ENCODE measurements around the gene KLHL25.

Gene KLHL25

GRCh38 chr15:85777250-85778106, 17.2 kb downstream of the KLHL25 start:
- no peak for DNase-seq (ENCODE audit: low read depth in 2 of 2)

DNA sequence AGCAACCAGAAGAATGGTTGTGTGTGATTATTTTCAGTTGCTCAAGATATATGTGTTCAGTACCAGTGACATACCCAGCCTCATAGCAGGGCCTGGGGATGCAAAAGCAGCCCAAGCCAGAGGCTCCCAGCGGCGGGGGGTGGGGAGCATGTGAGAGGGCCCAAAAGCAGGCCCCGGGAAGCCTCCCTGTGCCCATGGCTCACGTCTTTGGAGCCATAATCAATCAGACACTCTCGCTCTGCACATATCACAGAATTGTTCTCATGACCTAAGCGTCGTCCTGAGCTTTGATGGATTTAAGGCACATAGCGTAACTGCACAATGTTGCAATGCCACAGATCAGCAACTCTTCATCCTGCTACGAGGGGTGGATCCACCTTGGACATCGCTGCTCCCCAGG, 20.8 kb downstream of the KLHL25 start:
- DNase-seq (ENCODE audit: low read depth in 2 of 2), result no peak

DNA sequence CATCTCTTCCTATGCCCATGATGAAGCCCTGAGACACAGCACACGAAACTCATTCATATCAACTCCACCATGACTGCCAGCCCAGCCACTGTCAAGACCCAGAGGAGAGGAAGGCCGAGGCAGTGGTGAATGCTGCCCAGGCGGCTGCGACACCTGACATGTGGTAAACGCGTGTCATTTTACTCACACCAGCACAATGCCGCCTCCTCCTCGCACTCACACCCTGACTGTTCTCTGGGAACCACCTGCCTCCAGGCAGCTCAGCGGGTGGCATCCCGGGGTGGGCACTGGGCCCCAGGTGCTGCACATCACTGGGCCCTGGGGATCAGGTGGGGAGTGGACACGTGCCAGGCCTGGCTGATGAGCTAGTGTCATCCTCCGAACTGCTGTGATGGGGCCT, 21.5 kb downstream of the KLHL25 start:
- no peak for DNase-seq (ENCODE audit: low read depth in 2 of 2)

GRCh38 chr15:85772668-85773067, 22.1 kb downstream of the KLHL25 start:
- no peak for DNase-seq (ENCODE audit: low read depth in 2 of 2)

GRCh38 chr15:85771781-85772445, 22.8 kb downstream of the KLHL25 start:
- DNase-seq (ENCODE audit: low read depth in 2 of 2), result no peak

GRCh38 chr15:85771271-85771670, 23.5 kb downstream of the KLHL25 start:
- no peak for DNase-seq (ENCODE audit: low read depth in 2 of 2)

DNA sequence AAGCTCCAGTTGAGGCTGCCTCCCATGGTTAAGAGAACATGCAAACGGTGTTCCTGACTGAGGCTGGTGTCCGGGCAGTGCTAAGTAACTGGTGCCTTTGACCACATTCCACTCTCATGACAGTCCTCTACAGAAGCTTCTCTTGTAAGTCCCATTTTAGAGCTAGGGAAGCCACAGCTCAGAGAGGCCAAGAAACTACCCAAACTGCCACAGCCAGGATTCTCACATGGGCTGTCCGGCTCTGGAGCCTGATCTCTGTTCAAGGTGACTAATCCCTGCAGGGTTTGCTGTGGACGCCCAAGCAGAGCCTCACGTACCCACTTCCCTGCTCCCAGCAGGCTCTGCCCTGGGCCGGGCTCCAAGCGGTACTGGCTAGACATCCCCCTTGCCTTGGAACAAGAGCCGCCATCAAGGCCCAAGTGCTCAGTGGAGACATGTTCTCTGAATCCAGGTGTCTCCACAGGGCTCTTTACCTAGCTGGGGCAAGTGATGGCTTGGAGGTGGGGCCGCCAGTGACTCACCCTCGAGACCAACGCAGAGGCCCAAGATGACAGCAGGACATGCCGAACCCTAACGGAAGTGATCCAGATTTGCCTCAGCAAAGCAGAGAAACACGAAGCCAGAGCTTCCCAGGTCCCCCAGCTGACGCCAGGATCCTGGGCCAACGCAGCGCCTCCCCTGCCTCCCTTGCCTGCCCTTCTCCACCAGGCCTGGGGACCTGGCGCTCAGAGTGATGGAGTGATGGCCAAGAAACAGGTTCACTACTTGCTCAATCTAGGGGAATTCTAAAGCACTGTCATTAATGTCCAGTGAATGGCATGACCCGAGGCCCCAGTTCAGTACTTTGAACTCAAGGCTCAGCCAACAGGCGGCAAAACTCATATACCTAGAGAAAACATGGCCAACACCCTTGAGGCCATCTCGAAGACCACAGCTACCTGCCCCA, 24.4 kb downstream of the KLHL25 start:
- no peak for DNase-seq (ENCODE audit: low read depth in 2 of 2)

DNA sequence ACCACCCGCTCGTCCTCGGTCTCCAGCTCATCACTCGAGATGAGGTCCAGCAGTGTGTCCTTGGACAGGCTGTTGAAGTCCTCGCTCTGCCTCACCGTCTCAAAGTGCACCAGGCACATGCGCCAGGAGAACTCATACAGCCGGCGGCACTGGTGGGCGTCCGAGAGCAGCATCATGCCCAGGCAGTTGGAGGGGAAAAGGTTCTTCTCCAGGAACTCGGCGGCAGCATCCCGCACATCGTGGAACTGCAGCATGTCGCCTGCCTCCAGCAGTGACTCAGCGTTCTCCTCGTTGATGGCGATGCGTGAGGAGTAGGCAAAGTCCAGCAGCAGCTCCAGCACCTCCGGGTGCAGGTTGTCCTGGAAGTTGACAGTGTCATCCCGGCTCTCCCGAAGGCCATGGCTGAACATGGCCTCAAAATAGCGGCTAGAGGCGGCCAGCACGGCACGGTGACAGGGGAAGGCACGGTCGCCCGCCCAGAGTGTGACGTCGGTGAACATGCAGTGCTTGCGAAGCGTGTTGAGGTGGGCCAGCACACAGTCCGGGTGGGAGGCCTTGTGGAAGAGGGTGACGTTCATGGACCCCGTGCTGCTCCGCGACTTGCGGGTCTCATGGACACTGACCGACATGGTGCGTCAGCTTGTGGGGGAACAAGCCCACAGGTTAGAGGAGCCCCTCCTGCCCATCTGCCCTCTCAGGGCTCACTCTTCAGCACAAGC, 25.4 kb downstream of the KLHL25 start:
- no peak for DNase-seq (ENCODE audit: low read depth in 2 of 2)

GRCh38 chr15:85768595-85769168, 26.0 kb downstream of the KLHL25 start:
- no peak for DNase-seq (ENCODE audit: low read depth in 2 of 2)

DNA sequence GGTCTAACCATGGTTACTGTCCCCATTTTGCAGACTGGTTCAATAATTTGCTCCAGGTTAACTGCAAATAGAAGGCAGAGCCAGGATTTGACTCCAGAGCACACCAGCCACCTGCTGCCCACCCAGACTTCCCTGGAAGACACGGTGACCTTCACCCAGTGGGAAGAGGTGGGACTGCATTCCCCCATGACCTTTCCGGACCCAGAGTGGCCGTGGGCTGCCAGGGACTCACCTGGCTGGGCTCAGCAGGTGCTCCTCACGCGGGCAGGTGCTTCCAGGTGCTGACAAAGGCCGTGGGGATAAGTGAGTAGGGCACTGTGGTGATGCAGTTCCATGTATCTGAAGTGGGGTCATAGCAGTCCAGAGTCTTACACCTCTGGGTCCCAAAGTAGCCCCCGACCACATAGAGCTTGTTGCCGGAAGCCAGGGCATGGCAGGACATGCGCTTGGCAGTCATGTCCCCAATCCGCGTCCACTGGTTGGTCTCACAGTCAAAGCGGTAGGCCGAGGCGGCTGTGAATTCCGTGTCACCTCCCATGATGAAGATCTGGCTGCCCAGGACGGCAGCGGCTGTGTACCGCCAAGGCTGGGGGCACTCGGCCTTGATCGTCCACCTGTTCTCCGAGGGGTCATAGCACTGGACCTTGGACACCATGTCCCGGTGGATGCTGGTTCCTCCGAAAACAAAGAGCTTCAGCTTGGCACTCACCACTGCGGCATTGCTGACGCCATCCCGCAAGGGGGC, 26.8 kb downstream of the KLHL25 start:
- no peak for DNase-seq (ENCODE audit: low read depth in 2 of 2)

DNA sequence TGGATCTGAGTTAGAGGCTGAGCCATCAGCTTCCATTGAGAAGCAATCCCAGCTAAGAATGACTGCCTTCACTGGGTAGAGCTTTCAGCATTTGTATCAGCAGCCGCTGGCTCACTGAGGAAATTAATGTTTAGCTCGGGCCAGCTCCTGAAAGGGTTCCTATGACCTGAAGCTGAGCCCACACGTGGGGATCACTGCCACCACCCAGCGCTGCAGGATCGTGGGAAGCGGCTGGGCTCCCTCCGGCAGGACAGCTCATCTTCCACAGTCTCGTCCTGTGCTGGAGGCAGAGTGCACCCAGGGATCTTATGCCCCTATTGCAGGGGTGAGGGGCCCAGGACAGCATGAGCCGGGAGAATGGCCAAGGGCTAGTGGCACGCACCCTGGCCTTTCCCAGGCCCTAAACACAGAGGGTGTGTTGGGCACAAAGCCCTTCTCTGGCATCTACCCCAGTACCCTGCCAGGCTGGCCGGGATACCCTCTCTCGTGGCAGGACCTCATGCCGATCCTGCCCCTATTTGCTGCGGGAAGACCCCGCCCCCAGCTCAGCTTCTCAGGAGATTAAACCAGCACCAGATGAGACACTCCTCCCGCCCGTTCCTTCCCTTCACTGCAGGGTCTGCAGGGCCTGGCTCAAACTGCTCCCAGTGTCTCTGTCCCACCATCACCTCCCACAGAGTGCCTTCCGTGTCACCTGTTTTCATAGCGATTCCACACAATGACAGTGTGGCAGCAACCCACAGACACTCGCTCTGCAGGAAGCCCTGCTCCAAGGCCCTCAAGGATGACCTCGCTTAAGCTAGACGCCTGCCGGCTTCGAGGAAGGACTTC, 28.5 kb downstream of the KLHL25 start:
- DNase-seq (ENCODE audit: low read depth in 2 of 2), result no peak

GRCh38 chr15:85764649-85765277, 30.0 kb downstream of the KLHL25 start:
- no peak for DNase-seq (ENCODE audit: low read depth in 2 of 2)

DNA sequence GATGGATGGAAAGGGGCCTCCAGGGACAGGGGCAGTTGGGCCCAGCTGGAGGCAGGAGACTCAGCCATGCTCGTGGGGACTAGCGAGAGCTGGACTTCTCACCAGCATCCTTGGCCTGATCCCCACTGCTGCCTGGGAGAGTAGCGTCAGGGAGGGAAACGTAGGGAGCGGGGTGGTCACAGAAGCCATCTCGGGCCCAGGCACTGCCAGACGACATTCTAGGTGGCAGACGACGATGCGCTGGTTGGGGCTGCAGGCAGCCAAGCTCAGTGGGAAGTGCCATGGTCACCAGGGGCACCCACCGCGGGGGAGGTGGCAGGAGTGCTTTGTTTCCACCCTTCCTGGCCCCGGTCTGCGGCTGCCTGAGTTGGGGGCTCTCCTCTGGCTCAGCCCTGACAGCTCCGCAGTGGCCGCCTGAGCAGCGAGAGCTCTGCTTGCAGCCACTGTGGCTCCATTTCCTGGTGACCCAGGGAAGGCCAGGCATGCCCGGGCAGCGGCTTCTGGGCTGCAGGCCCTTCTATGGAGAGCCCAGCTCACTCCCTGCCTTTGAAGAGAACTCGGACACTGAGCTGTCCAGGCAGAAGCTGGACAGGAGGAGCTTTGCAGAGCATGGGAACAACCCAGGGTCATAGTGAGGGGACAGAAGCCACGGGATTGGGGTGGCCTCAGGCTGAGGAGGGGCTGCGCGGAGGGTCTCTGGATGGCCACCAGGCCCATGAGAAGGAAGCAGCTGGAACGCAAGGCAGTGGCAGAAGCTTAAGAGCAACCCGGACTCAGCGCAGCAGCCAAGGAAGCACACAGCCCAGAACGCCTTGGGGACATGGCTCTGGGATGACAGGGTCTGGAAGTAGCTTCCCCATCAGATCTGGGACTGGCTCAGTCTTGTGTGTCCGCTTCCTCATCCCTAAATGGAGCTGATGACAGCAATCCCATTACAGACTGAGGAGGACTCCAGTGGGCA, 30.8 kb downstream of the KLHL25 start:
- no peak for DNase-seq (ENCODE audit: low read depth in 2 of 2)

- no peak for DNase-seq (ENCODE audit: low read depth in 2 of 2)
Measured at GRCh38 chr15:85763157-85763556, 31.6 kb downstream of the KLHL25 start.

GRCh38 chr15:85762756-85763127, 32.0 kb downstream of the KLHL25 start:
- no peak for DNase-seq (ENCODE audit: low read depth in 2 of 2)

GRCh38 chr15:85762039-85762755, 32.5 kb downstream of the KLHL25 start:
- no peak for DNase-seq (ENCODE audit: low read depth in 2 of 2)

- no peak for DNase-seq (ENCODE audit: low read depth in 2 of 2)
Measured at GRCh38 chr15:85761635-85762034, 33.1 kb downstream of the KLHL25 start.
